GM21576 (cell line): ENCODE measurements around the gene NEK6.

Experiments used
- ATAC-seq: cut with Tn5 transposase; IDR thresholded peaks from one replicate; pipeline ENCODE4 v1.9.1; 2021; ENCODE audit warnings: mild to moderate bottlenecking, moderate library complexity; ENCODE audit not compliant: unreplicated experiment

Gene NEK6

DNA sequence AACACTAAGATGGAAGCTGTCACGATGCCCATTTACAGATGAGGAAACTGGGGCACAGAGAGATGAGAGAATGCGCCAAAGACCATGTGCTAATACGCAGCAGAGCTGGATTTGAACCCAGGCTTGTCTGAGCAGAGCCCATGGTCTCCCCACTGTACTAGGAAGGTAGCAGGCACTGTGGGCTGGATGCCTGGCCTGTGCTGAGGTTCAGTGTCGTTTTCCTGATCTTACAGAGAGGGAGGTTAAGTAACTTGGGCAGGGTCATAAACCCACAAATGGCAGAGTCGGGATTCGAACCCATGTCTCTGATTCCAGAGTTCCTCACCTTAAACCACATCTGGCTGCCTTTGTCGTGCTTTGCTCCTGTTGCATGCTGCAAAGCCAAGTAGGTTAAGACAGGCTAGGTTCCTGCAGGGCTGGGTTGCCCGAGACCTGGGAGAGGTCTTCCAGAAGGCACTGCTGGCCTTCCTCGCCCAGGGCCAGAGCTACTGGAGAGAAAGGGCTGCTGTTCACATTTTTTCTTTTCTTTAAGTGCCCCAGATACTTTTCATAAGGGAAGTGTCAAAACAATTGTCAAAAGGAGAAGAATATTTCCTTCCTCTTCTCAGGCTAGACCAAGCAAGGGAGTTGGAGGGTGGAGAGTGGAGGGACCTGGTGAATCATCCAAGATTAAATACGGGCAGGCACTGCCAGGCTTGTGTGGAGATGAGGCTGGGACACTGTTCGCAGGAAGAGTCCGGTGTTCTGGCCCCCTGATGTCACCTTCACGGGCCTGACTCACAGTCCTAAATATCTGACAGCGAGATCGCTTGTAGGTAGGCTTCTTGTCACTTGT is 3.2 kb downstream of the NEK6 start:
- no peak for ATAC-seq

- ATAC-seq = no peak
Observed at GRCh38 chr9:124261736-124262648, 4.2 kb downstream of the NEK6 start.

GRCh38 chr9:124262649-124262972 is 4.9 kb downstream of the NEK6 start:
- ATAC-seq = no peak

DNA sequence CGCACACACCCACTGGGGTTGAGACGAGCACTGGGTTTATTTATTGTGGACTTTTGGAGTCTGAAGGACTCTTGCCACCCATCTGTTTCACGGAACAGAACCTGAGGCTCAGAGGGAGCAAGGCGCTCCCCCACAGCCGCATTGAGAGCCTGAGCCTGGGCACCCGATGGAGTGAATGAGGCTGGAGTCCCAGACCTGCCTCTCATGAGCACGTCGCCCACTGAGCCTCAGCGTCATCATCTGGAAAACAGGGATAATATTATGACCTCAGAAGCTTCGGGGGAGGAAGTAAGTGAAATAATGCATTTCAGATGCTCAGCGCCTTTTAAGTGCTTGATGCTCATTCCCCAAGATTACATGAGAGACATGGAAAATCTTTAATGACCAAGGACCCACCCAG is 5.5 kb downstream of the NEK6 start:
- ATAC-seq = no peak

GRCh38 chr9:124263800-124264426 is 6.2 kb downstream of the NEK6 start:
- no peak for ATAC-seq

- peak; percentile 46 for ATAC-seq
Observed at GRCh38 chr9:124264823-124265233, 7.1 kb downstream of the NEK6 start.

GRCh38 chr9:124265551-124265950 is 7.8 kb downstream of the NEK6 start:
- no peak for ATAC-seq

GRCh38 chr9:124266139-124266825 is 8.5 kb downstream of the NEK6 start:
- no peak for ATAC-seq

- ATAC-seq = no peak
Observed at GRCh38 chr9:124266826-124267201, 9.1 kb downstream of the NEK6 start.

- no peak for ATAC-seq
Observed at GRCh38 chr9:124267271-124267807, 9.6 kb downstream of the NEK6 start.

DNA sequence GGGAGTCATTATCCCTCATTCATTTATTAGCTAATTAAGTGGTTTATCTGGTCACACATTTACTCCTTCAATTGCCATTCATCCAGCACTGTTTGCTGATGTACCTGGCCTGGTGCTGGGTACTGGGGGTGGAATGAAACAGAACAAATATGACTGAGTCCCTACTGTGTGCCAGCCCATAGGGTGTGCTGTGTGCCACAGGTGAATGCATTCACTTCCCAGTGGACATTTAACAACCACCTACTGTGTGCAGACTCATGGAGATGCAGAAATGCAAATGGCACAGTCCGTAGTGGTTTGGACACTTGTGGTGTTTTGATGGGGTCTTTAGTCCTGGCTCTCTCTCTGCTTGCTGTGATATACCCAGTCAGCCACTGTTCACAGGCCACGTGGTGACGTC is 10.5 kb downstream of the NEK6 start:
- no peak for ATAC-seq

DNA sequence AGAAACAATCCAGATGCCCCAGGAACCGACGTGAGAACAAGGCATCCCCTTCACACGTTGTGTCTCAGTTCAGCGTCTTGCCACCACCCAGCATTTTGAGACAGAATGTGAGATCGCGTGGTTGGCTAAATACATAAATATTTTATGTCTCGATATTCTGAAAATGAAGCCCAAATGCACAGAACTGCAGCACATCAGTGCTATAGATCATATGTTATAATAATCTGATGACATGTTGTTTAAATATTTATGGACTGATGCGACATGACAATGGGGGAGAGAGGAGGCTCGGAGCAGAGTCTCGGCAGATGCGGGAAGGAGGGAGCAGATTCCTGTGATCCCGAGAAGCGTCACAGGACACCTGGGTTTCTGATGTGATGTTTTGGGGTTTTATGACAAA is 10.9 kb downstream of the NEK6 start:
- no peak for ATAC-seq

- ATAC-seq = no peak
Observed at GRCh38 chr9:124269556-124269955, 11.8 kb downstream of the NEK6 start.

DNA sequence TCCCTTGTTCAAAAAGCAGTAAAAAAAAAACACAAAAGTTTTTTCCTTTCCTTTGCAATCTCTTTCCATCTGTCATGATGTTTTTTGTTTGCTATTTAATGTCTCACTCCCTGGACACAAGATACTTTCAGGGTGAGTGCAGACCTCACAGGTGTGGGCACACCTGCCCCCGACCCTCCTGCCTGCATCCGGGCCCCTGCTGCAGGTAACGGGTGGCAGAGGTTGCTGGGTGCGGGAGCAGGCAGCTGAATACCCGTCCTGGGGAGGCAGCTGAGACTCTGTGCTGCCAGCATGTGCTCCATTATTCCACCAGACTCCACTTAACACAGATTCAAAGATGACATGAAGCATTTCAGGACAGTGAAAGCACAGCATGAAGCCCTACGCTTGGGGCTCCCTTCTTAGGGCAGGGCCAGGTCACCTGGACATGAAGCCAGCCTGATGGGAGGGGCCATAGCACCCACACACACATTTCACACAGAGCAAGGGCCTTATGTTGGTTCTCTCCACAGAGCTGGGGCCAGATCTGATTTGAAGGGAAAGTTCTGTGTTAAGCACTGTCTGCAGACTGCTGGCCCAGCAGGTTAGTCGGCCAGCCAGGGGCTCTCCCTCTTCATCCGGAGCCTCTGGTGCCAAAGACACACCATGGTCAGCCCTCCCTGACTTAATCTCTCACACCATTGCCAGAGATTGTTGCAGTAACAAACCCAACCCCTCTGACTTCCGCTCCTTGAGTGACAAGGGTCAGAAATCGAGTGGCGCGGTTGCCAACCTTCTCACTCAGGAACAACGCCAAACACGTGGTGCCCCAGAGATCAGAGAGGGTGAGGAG is 13.0 kb downstream of the NEK6 start:
- ATAC-seq = no peak

GRCh38 chr9:124271660-124272059 is 13.9 kb downstream of the NEK6 start:
- no peak for ATAC-seq

GRCh38 chr9:124272118-124272517 is 14.4 kb downstream of the NEK6 start:
- no peak for ATAC-seq

DNA sequence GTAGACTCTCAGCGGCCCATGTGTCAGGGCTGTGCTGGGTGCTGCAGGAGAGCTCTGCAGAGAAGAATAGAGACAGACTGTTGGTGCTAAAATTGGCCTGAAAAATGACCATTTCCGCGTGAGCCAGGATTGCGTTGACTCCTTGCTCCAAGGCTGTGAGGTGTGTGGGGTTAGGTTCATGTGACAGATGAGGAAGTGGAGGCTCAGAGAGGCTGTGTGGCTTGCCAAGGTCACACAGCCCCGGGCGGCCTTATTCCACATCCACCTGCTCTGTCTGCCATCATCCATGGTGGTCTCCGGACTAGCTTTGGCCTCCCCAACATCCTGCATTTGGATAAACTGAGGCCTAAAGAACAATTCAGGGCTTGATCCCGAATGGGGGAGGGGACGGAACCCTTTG is 15.2 kb downstream of the NEK6 start:
- ATAC-seq = no peak

DNA sequence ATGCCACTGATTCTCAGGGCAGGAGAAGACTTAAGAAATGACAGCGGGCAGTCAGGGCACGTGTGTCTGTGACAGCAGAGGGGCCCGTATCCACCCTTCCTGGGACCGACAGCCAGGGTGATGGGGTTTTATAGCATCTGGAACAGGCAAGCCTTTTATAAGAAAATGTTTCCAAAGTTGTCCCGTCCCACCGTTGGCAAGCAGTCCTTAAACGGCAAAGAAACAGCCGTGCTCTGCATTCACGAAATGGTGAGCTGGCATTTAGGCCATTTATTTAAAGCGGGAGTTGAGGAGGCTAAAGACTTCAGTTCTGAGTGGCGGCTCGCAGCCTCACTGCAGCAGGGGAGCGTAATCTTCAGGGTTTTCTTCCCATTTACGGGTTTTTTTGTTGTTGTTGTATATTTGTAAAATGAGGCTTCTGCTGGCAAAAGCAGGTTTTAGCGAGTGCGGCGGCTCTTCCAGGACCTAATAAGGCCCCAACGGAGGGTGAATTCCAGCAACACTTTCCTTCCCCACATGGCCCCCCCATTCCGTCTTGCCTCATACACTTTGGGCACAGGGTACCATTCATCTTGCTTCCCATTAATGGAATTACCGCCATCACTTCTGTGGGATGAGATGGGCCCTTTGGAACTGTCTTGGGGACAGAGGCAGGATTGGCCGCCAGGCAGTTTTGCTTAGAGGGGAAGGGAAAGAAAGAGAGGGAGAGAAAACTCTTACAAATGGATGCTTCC is 15.8 kb downstream of the NEK6 start:
- no peak for ATAC-seq

- no peak for ATAC-seq
Observed at GRCh38 chr9:124274226-124274625, 16.5 kb downstream of the NEK6 start.
